OCI-LY1 (cell line): Measurements from ENCODE around the gene CD248.

Source experiments
- EZH2 ChIP-seq: fragments of 200-600 bp; sonication (generic), shearing (Covaris generic); IDR thresholded peaks from 2 replicates; pipeline ENCODE4 v1.8.0; 2017; ENCODE audit warnings: borderline replicate concordance, mixed run types, mild to moderate bottlenecking, antibody characterized with exemption, low read length, moderate library complexity, mixed read lengths
- TF ChIP-seq, protein P1 (sequence below): fragments of 200-600 bp; sonication (generic), shearing (Covaris generic); IDR thresholded peaks from 2 replicates; pipeline ENCODE4 v1.5.1; 2017; ENCODE audit warnings: mild to moderate bottlenecking, antibody characterized with exemption, low read length, moderate library complexity, mixed read lengths

DNA sequence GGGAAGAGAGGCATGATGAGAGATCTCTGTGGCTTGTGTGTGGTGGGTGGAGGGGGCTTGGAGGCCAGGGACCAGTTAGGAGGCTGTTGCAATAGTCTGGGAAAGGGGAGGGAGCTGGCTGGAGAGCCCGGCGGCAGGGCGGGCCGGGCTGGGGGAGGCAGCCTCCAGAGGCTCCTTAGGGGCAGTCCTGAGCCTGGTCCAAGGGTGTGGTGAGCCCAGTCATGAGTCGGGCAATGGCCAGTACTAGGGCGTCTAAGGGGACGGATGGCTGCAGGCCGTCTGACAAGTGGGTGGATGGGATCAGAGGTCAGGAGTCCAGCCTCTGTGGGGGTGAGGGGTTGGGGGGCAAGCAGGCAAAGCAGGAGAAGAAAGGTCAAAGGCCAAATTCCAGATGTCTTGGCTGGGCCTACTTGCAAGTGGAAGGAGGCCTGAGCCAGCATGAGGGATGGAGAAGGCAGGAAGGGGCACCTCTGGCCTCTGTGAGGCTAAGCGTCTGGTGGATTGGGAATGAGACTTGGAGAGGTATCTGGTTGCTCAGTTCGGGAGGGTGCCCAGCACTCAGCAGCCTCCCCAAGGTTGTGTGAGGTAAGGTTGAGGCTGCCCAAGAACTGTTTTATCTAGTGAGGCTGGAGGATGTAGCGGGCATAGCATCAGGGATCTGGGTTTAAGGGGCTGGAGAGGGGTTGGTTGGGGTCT, 6.0 kb upstream of the CD248 start:
- TF ChIP-seq, protein P1, sequence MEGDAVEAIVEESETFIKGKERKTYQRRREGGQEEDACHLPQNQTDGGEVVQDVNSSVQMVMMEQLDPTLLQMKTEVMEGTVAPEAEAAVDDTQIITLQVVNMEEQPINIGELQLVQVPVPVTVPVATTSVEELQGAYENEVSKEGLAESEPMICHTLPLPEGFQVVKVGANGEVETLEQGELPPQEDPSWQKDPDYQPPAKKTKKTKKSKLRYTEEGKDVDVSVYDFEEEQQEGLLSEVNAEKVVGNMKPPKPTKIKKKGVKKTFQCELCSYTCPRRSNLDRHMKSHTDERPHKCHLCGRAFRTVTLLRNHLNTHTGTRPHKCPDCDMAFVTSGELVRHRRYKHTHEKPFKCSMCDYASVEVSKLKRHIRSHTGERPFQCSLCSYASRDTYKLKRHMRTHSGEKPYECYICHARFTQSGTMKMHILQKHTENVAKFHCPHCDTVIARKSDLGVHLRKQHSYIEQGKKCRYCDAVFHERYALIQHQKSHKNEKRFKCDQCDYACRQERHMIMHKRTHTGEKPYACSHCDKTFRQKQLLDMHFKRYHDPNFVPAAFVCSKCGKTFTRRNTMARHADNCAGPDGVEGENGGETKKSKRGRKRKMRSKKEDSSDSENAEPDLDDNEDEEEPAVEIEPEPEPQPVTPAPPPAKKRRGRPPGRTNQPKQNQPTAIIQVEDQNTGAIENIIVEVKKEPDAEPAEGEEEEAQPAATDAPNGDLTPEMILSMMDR: no peak
- no peak for TF ChIP-seq EZH2
